GM12892 (cell line): ENCODE measurements around the gene KRT76.

Experiments
- POLR2A ChIP-seq: IDR thresholded peaks from 2 replicates; pipeline ENCODE4 v1.6.1; 2011; ENCODE audit warnings: low read depth, low read length, control low read depth
- POLR2AphosphoS5 ChIP-seq: IDR thresholded peaks from 2 replicates; pipeline ENCODE4 v1.6.1; 2011; ENCODE audit warnings: low read depth, low read length, control low read depth
- TAF1 ChIP-seq: IDR thresholded peaks from 2 replicates; pipeline ENCODE4 v1.6.1; 2011; ENCODE audit warnings: low read depth, mild to moderate bottlenecking, control low read depth, low read length, borderline replicate concordance

DNA sequence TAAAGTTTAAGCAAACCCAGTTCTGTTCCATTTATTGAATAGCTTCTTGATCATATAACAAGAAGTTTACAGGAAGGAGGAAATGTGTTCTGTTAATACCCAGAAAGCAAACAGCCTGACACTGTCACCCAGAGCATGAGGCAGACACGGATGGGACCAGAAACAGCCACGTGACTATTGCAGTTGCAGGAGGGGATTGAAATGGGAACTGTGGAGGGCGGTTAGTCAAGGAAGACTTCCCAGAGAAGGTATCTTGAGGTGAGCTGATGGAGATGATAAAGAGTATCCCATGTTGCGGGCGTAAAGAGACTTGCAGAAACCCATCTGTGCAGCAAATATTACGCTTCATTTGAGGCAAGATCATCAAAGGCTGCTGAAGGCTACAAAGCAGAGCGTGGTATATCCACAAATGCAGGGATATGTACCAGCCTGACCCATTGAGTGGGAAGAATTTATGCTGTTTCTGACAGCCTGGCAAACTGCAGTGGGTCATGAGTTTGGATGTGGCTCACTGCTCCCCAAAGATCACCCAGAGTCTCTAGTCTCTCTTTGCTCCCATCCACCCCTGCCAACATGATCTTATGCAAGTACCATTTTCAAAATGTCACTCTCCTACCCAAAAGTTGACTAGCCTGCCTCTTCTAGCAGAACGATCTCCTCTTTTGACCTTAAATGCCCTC is 20.7 kb downstream of the KRT76 start:
- TF ChIP-seq POLR2A: no peak
- no peak for TF ChIP-seq POLR2AphosphoS5
- TF ChIP-seq TAF1: no peak
